Measurements from ENCODE around the gene SDHB. TPM values are rescaled to one million over a fixed set of nuclear protein-coding genes. Genes with fewer than 3 reads are reported as not detected.
A peak's percentile ranks its signal among the peaks of the same experiment; 100 is the strongest.

The SDHB gene
- polyA plus RNA-seq, 1 donor (not counting 4 experiments of a cell fraction or from before 2014, with no cell fraction given): 228 TPM

- DNase-seq (ENCODE audit: low read depth, low spot score): no peak
- TF ChIP-seq CTCF (optimal IDR thresholded peaks at IDR 0.05 in 1 of 3, IDR thresholded peaks at IDR 0.05 in 1 of 3, conservative IDR thresholded peaks at IDR 0.05 in 1 of 3; ENCODE audit: extremely low read depth in 1 of 3, insufficient read depth in 2 of 3, low read length in 3 of 3) (no peak), EZH2 (IDR thresholded peaks at IDR 0.05; ENCODE audit: low read length) (no peak)
- Histone ChIP-seq H3K27me3 (ENCODE audit: control insufficient read depth, extremely low read depth, insufficient read depth, low read length) (no peaks in the 10 kb centered on the region), H3K4me3 (ENCODE audit: control insufficient read depth in 2 of 3, extremely low read depth in 1 of 3, insufficient read depth in 2 of 3, low read depth in 1 of 3, low read length in 3 of 3) (peak overlapping the region; percentile 85 to 97 (median 92)), H3K27ac (ENCODE audit: control insufficient read depth, insufficient read depth, low read length) (peak overlapping the region; percentile 82), H3K9me3 (ENCODE audit: control insufficient read depth, low read depth, low read length) (no peaks in the 10 kb centered on the region), H3K4me1 (ENCODE audit: control insufficient read depth, extremely low read depth, insufficient read depth, low read length) (peaks cover 9% of the 10 kb centered on the region), H3K4me2 (ENCODE audit: control insufficient read depth, extremely low read depth, insufficient read depth, low read depth, low read length) (peak overlapping the region; percentile 90), H3K36me3 (ENCODE audit: control insufficient read depth in 2 of 2, extremely low read depth in 1 of 2, insufficient read depth in 2 of 2, low read length in 2 of 2) (peaks cover 0 to 8% of the 10 kb centered on the region in 2 experiments), H3K9me1 (ENCODE audit: control insufficient read depth, extremely low read depth, insufficient read depth, low read length) (no peaks in the 10 kb centered on the region), H2AFZ (ENCODE audit: control insufficient read depth, low read length) (no peak overlapping the region), H4K20me1 (ENCODE audit: control insufficient read depth, extremely low read depth, insufficient read depth, low read length) (no peaks in the 10 kb centered on the region), H3K9ac (ENCODE audit: control insufficient read depth, extremely low read depth, insufficient read depth, low read length) (peak overlapping the region; percentile 84), H3K79me2 (ENCODE audit: control insufficient read depth, insufficient read depth, low read length) (peaks cover 43% of the 10 kb centered on the region)
- no peak for FAIRE-seq
- dilution Hi-C loops (cut with MboI; ENCODE audit: extremely low pct_ligation_motif_present, low sequenced_read_pairs): no loop called here
These were observed 647 bp downstream of the SDHB start for GRCh38 chr1:17053086-17053684.

- DNase-seq (ENCODE audit: low read depth, low spot score): no peak
- H3K4me1 ChIP-seq (ENCODE audit: control insufficient read depth, extremely low read depth, insufficient read depth, low read length): peaks cover 9% of the 10 kb centered on the region
- no peak overlapping the region for H2AFZ ChIP-seq (ENCODE audit: control insufficient read depth, low read length)
- H3K4me3 ChIP-seq (ENCODE audit: control insufficient read depth in 2 of 3, extremely low read depth in 1 of 3, insufficient read depth in 2 of 3, low read depth in 1 of 3, low read length in 3 of 3): peak overlapping the region; percentile 85 to 97 (median 92)
- H3K4me2 ChIP-seq (ENCODE audit: control insufficient read depth, extremely low read depth, insufficient read depth, low read depth, low read length): peak overlapping the region; percentile 90
- TF ChIP-seq EZH2 (IDR thresholded peaks at IDR 0.05; ENCODE audit: low read length): no peak
- H4K20me1 ChIP-seq (ENCODE audit: control insufficient read depth, extremely low read depth, insufficient read depth, low read length): no peaks in the 10 kb centered on the region
- dilution Hi-C loops (cut with MboI; ENCODE audit: extremely low pct_ligation_motif_present, low sequenced_read_pairs): no loop called here
- H3K9me3 ChIP-seq (ENCODE audit: control insufficient read depth, low read depth, low read length): no peaks in the 10 kb centered on the region
- no peaks in the 10 kb centered on the region for H3K9me1 ChIP-seq (ENCODE audit: control insufficient read depth, extremely low read depth, insufficient read depth, low read length)
- no peak overlapping the region for H3K9ac ChIP-seq (ENCODE audit: control insufficient read depth, extremely low read depth, insufficient read depth, low read length)
- H3K79me2 ChIP-seq (ENCODE audit: control insufficient read depth, insufficient read depth, low read length): peaks cover 48% of the 10 kb centered on the region
- no peak for FAIRE-seq
- H3K27me3 ChIP-seq (ENCODE audit: control insufficient read depth, extremely low read depth, insufficient read depth, low read length): no peaks in the 10 kb centered on the region
- H3K27ac ChIP-seq (ENCODE audit: control insufficient read depth, insufficient read depth, low read length): peak overlapping the region; percentile 82
- H3K36me3 ChIP-seq (ENCODE audit: control insufficient read depth in 2 of 2, extremely low read depth in 1 of 2, insufficient read depth in 2 of 2, low read length in 2 of 2): peaks cover 0 to 8% of the 10 kb centered on the region in 2 experiments
These were observed 1.2 kb downstream of the SDHB start for GRCh38 chr1:17052641-17053040.

DNA sequence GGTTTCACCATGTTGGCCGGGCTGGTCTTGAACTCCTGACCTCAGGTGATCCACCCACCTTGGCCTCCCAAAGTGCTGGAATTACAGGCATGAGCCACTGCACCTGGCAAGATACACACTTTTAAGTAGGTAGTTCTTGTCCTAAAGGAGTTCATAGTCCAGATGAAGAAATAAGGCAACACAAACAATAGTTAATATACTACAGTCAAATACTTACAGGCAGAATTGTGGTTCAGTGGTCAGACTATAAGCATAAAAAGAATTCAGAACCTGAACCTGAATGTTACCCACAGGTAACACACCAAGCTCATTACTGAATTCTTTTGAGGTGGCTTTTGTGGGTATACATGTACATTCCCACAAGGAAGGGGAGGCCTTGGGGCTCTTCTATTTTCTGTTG is 1.8 kb downstream of the SDHB start:
- Histone ChIP-seq H3K27me3 (ENCODE audit: control insufficient read depth, extremely low read depth, insufficient read depth, low read length) (no peaks in the 10 kb centered on the region), H3K27ac (ENCODE audit: control insufficient read depth, insufficient read depth, low read length) (no peak overlapping the region), H3K79me2 (ENCODE audit: control insufficient read depth, insufficient read depth, low read length) (peaks cover 54% of the 10 kb centered on the region), H3K4me3 (ENCODE audit: control insufficient read depth in 2 of 3, extremely low read depth in 1 of 3, insufficient read depth in 2 of 3, low read depth in 1 of 3, low read length in 3 of 3) (no peak overlapping the region), H3K9me3 (ENCODE audit: control insufficient read depth, low read depth, low read length) (no peaks in the 10 kb centered on the region), H3K9ac (ENCODE audit: control insufficient read depth, extremely low read depth, insufficient read depth, low read length) (no peak overlapping the region), H3K36me3 (ENCODE audit: control insufficient read depth in 2 of 2, extremely low read depth in 1 of 2, insufficient read depth in 2 of 2, low read length in 2 of 2) (peaks cover 0 to 8% of the 10 kb centered on the region in 2 experiments), H3K4me2 (ENCODE audit: control insufficient read depth, extremely low read depth, insufficient read depth, low read depth, low read length) (peak overlapping the region; percentile 90), H4K20me1 (ENCODE audit: control insufficient read depth, extremely low read depth, insufficient read depth, low read length) (no peaks in the 10 kb centered on the region), H3K4me1 (ENCODE audit: control insufficient read depth, extremely low read depth, insufficient read depth, low read length) (peaks cover 9% of the 10 kb centered on the region), H2AFZ (ENCODE audit: control insufficient read depth, low read length) (no peak overlapping the region), H3K9me1 (ENCODE audit: control insufficient read depth, extremely low read depth, insufficient read depth, low read length) (no peaks in the 10 kb centered on the region)
- TF ChIP-seq EZH2 (IDR thresholded peaks at IDR 0.05; ENCODE audit: low read length): no peak
- TF ChIP-seq CTCF (optimal IDR thresholded peaks at IDR 0.05 in 1 of 3, IDR thresholded peaks at IDR 0.05 in 1 of 3, conservative IDR thresholded peaks at IDR 0.05 in 1 of 3; ENCODE audit: extremely low read depth in 1 of 3, insufficient read depth in 2 of 3, low read length in 3 of 3): no peak
- no peak for DNase-seq (ENCODE audit: low read depth, low spot score)
- dilution Hi-C loops (cut with MboI; ENCODE audit: extremely low pct_ligation_motif_present, low sequenced_read_pairs): no loop called here
- no peak for FAIRE-seq

Data from keratinocyte (primary cell).